Stomach smooth muscle (tissue), 2 donors: ENCODE data around the gene ACOT8.
"Not testable (repeated sequence)": the region's sequence is repeated elsewhere in the genome, so short reads cannot be mapped to it uniquely, and the experiment has no call there.

Experiments used
- H3K27ac ChIP-seq: one replicate; pipeline ENCODE4 v1.7.0; 2013; ENCODE audit warnings: mild to moderate bottlenecking, low read length, inconsistent platforms
- H3K27me3 ChIP-seq, 2 donors: one replicate each; pipeline ENCODE4 v1.7.0; 2013; ENCODE audit warnings: low read length in 2 of 2; ENCODE audit not compliant: insufficient read depth in 2 of 2, control insufficient read depth in 1 of 2
- H3K36me3 ChIP-seq, 2 donors: one replicate each; pipeline ENCODE4 v1.7.0; 2013; ENCODE audit warnings: low read length in 2 of 2; ENCODE audit not compliant: control insufficient read depth in 2 of 2, insufficient read depth in 2 of 2
- H3K4me1 ChIP-seq: one replicate; pipeline ENCODE4 v1.7.0; 2013; ENCODE audit warnings: low read length; ENCODE audit not compliant: control insufficient read depth, insufficient read depth
- H3K4me3 ChIP-seq, 2 donors: one replicate each; pipeline ENCODE4 v1.7.0; 2013; ENCODE audit warnings: low read length in 2 of 2
- H3K9ac ChIP-seq, 2 donors: one replicate each; pipeline ENCODE4 v1.7.0; 2013; ENCODE audit warnings: low read length in 2 of 2, mild to moderate bottlenecking in 1 of 2
- H3K9me3 ChIP-seq, 2 donors: one replicate each; pipeline ENCODE4 v1.7.0; 2013; ENCODE audit warnings: low read length in 2 of 2; ENCODE audit not compliant: control insufficient read depth in 2 of 2
- donor health status: healthy.
- donor health status: Pancreatic carcinoma.

ACOT8 gene

DNA sequence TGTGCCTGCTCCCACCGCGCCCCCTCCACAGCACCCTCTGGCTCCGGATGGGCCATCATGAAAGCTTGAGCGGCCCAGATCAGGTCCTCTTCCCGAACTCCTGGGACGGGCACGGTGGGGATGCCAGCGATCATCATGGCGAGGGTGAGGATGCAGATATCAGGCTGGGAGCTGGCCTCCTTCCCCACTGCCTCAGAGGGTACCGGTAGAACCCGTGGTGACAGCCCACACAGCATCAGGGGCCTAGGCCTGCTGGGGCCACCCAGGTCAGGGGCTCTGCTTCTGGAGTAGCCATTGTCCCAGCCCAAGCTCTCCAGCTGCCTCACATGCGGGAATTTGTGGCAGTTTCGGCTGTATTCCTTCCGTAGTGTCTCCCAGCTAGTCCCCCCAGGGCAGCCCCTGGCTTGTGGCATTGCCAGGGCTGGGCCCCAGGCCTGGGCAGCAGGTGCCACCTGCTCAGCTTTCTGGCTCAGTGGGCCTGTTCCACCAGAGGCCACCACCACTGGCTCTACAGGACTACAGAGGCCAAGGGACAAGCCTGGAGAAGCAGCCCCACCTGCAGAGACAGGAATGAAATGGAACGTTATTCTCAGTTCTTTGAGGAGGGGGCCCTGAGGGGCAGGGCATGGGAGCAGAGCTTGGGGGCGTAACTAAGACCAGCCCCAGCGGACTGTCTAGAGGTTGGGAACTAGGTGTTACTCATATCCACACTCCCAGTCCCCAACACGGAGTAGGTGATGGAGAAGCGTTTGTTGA, 29.6 kb upstream of the ACOT8 start:
- H3K9ac ChIP-seq, result no peak overlapping the region
- H3K4me1 ChIP-seq, result peaks cover 21% of the 10 kb centered on the region
- H3K27me3 ChIP-seq, result no peaks in the 10 kb centered on the region
- no peak overlapping the region for H3K27ac ChIP-seq
- H3K4me3 ChIP-seq, result no peak overlapping the region
- H3K9me3 ChIP-seq, result no peaks in the 10 kb centered on the region
- H3K36me3 ChIP-seq, result peaks cover 15 to 29% of the 10 kb centered on the region in 2 donors

- Histone ChIP-seq H3K4me3 (no peak overlapping the region), H3K27ac (no peak overlapping the region), H3K27me3 (no peaks in the 10 kb centered on the region), H3K9me3 (no peaks in the 10 kb centered on the region), H3K36me3 (peaks cover 21 to 33% of the 10 kb centered on the region in 2 donors), H3K4me1 (peaks cover 11% of the 10 kb centered on the region), H3K9ac (no peak overlapping the region)
Observed at GRCh38 chr20:45883100-45883469, 25.9 kb upstream of the ACOT8 start.

- peaks cover 26 to 36% of the 10 kb centered on the region in 2 donors for H3K36me3 ChIP-seq
- no peak overlapping the region for H3K9ac ChIP-seq
- H3K4me3 ChIP-seq, result no peak overlapping the region
- peaks cover 11% of the 10 kb centered on the region for H3K4me1 ChIP-seq
- H3K9me3 ChIP-seq, result no peaks in the 10 kb centered on the region
- H3K27ac ChIP-seq, result no peak overlapping the region
- no peaks in the 10 kb centered on the region for H3K27me3 ChIP-seq
Observed at GRCh38 chr20:45882469-45883099, 25.4 kb upstream of the ACOT8 start.

GRCh38 chr20:45880988-45881788, 24.0 kb upstream of the ACOT8 start, which contains the start of gene ZSWIM1:
Gene ZSWIM1 (plus strand): TSS chr20:45881227. CDS start chr20:45882593, 1,366 bp downstream.
- Histone ChIP-seq H3K27me3 (no peaks in the 10 kb centered on the region), H3K36me3 (peaks cover 32 to 39% of the 10 kb centered on the region in 2 donors), H3K9me3 (no peaks in the 10 kb centered on the region), H3K4me3 (peak within 1 kb of the TSS; percentile 94 to 95), H3K27ac (peak within 1 kb of the TSS; percentile 89), H3K4me1 (peaks cover 11% of the 10 kb centered on the region), H3K9ac (peak within 1 kb of the TSS; percentile 95 to 99)

GRCh38 chr20:45878076-45878761, 21.0 kb upstream of the ACOT8 start:
- Histone ChIP-seq H3K9ac (no peak overlapping the region), H3K4me1 (peaks cover 8% of the 10 kb centered on the region), H3K27me3 (no peaks in the 10 kb centered on the region), H3K36me3 (peaks cover 24 to 25% of the 10 kb centered on the region in 2 donors), H3K9me3 (no peaks in the 10 kb centered on the region), H3K27ac (no peak overlapping the region), H3K4me3 (no peak overlapping the region)

- Histone ChIP-seq H3K9ac (no peak overlapping the region), H3K9me3 (no peaks in the 10 kb centered on the region), H3K27me3 (no peaks in the 10 kb centered on the region), H3K4me3 (no peak overlapping the region), H3K27ac (no peak overlapping the region), H3K4me1 (no peaks in the 10 kb centered on the region), H3K36me3 (peaks cover 17 to 22% of the 10 kb centered on the region in 2 donors)
Observed at GRCh38 chr20:45874576-45874975, 17.4 kb upstream of the ACOT8 start.

DNA sequence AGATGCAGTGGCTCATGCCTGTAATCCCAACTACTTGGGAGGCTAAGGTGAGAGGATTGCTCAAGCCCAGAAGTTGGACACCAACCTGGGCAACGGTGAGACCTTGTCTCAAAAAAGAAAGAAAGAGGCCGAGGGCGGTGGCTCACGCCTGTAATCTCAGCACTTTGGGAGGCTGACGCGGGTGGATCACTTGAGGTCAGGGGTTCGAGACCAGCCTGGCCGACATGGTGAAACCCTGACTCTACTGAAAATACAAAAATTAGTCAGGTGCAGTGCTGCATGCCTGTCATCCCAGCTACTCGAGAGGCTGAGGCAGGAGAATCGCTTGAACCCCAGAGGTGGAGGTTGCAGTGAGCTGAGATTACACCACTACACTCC, 16.9 kb upstream of the ACOT8 start:
- not testable (repeated sequence) for H3K27me3 ChIP-seq, H3K9ac ChIP-seq, H3K27ac ChIP-seq, H3K4me3 ChIP-seq, H3K4me1 ChIP-seq, H3K9me3 ChIP-seq
- H3K36me3 ChIP-seq, result peaks cover 17 to 22% of the 10 kb centered on the region in 2 donors

GRCh38 chr20:45873409-45874103, 16.4 kb upstream of the ACOT8 start:
- H3K27ac ChIP-seq, result no peak overlapping the region
- H3K4me1 ChIP-seq, result no peaks in the 10 kb centered on the region
- H3K9ac ChIP-seq, result no peak overlapping the region
- H3K9me3 ChIP-seq, result no peaks in the 10 kb centered on the region
- peaks cover 16 to 22% of the 10 kb centered on the region in 2 donors for H3K36me3 ChIP-seq
- H3K27me3 ChIP-seq, result no peaks in the 10 kb centered on the region
- H3K4me3 ChIP-seq, result no peak overlapping the region

- Histone ChIP-seq H3K9ac (no peak overlapping the region), H3K9me3 (no peaks in the 10 kb centered on the region), H3K4me1 (no peaks in the 10 kb centered on the region), H3K27ac (no peak overlapping the region), H3K27me3 (no peaks in the 10 kb centered on the region), H3K4me3 (no peak overlapping the region), H3K36me3 (peaks cover 6 to 14% of the 10 kb centered on the region in 2 donors)
Observed at GRCh38 chr20:45872626-45873025, 15.4 kb upstream of the ACOT8 start.

GRCh38 chr20:45867819-45868176, 10.6 kb upstream of the ACOT8 start:
- Histone ChIP-seq H3K4me3 (no peak overlapping the region), H3K36me3 (peaks cover 0 to 5% of the 10 kb centered on the region in 2 donors), H3K4me1 (no peaks in the 10 kb centered on the region), H3K9me3 (no peaks in the 10 kb centered on the region), H3K27me3 (no peaks in the 10 kb centered on the region), H3K9ac (no peak overlapping the region), H3K27ac (no peak overlapping the region)
